Measurements from ENCODE around the gene MAP3K20.

MAP3K20 gene

GRCh38 chr2:173037245-173038120 is 38.2 kb upstream of the MAP3K20 start:
- TF ChIP-seq POLR2AphosphoS5 (IDR thresholded peaks at IDR 0.05; ENCODE audit: low read depth, low read length), result no peak
- TF ChIP-seq SIN3A (IDR thresholded peaks at IDR 0.05; ENCODE audit: borderline replicate concordance, insufficient read depth, low read length), result no peak
- TF ChIP-seq TAF1 (IDR thresholded peaks at IDR 0.05; ENCODE audit: borderline replicate concordance, insufficient read depth, low read length), result no peak
- TF ChIP-seq REST (IDR thresholded peaks at IDR 0.05; ENCODE audit: insufficient read depth in 1 of 2, low read depth in 2 of 2, low read length in 2 of 2), result no peak
- TF ChIP-seq FOXP2 (optimal IDR thresholded peaks at IDR 0.05; ENCODE audit: borderline replicate concordance, extremely low read depth, extremely low read length, insufficient read depth), result no peak

- TF ChIP-seq POLR2AphosphoS5 (IDR thresholded peaks at IDR 0.05; ENCODE audit: low read depth, low read length) (no peak), SIN3A (IDR thresholded peaks at IDR 0.05; ENCODE audit: borderline replicate concordance, insufficient read depth, low read length) (no peak), TAF1 (IDR thresholded peaks at IDR 0.05; ENCODE audit: borderline replicate concordance, insufficient read depth, low read length) (no peak), REST (IDR thresholded peaks at IDR 0.05; ENCODE audit: insufficient read depth in 1 of 2, low read depth in 2 of 2, low read length in 2 of 2) (no peak), FOXP2 (optimal IDR thresholded peaks at IDR 0.05; ENCODE audit: borderline replicate concordance, extremely low read depth, extremely low read length, insufficient read depth) (no peak)
Observed at GRCh38 chr2:173040729-173041128, 34.9 kb upstream of the MAP3K20 start.

GRCh38 chr2:173043476-173043875 is 32.2 kb upstream of the MAP3K20 start:
- TF ChIP-seq REST (IDR thresholded peaks at IDR 0.05; ENCODE audit: insufficient read depth in 1 of 2, low read depth in 2 of 2, low read length in 2 of 2) (no peak), FOXP2 (optimal IDR thresholded peaks at IDR 0.05; ENCODE audit: borderline replicate concordance, extremely low read depth, extremely low read length, insufficient read depth) (no peak), TAF1 (IDR thresholded peaks at IDR 0.05; ENCODE audit: borderline replicate concordance, insufficient read depth, low read length) (no peak), SIN3A (IDR thresholded peaks at IDR 0.05; ENCODE audit: borderline replicate concordance, insufficient read depth, low read length) (no peak), POLR2AphosphoS5 (IDR thresholded peaks at IDR 0.05; ENCODE audit: low read depth, low read length) (no peak)

GRCh38 chr2:173043897-173044519 is 31.6 kb upstream of the MAP3K20 start:
- TF ChIP-seq FOXP2 (optimal IDR thresholded peaks at IDR 0.05; ENCODE audit: borderline replicate concordance, extremely low read depth, extremely low read length, insufficient read depth) (no peak), REST (IDR thresholded peaks at IDR 0.05; ENCODE audit: insufficient read depth in 1 of 2, low read depth in 2 of 2, low read length in 2 of 2) (no peak), SIN3A (IDR thresholded peaks at IDR 0.05; ENCODE audit: borderline replicate concordance, insufficient read depth, low read length) (no peak), TAF1 (IDR thresholded peaks at IDR 0.05; ENCODE audit: borderline replicate concordance, insufficient read depth, low read length) (no peak), POLR2AphosphoS5 (IDR thresholded peaks at IDR 0.05; ENCODE audit: low read depth, low read length) (no peak)

All from PFSK-1 (cell line).